PFSK-1 (cell line): ENCODE data around the gene KICS2.

ENCODE experiments used
- FOXP2 ChIP-seq: optimal IDR thresholded peaks from 2 replicates; pipeline ENCODE3; 2011; ENCODE audit warnings: borderline replicate concordance, control low read depth, inconsistent platforms; ENCODE audit not compliant: insufficient read depth; ENCODE audit errors: extremely low read length, extremely low read depth
- POLR2AphosphoS5 ChIP-seq: IDR thresholded peaks from 2 replicates; pipeline ENCODE4 v1.6.1; 2012; ENCODE audit warnings: low read depth, mild to moderate bottlenecking, control low read depth, low read length, moderate library complexity
- SIN3A ChIP-seq: IDR thresholded peaks from 2 replicates; pipeline ENCODE4 v1.6.1; 2012; ENCODE audit warnings: mild to moderate bottlenecking, low read length, moderate library complexity, borderline replicate concordance; ENCODE audit not compliant: insufficient read depth
- TAF1 ChIP-seq: IDR thresholded peaks from 2 replicates; pipeline ENCODE4 v1.6.1; 2012; ENCODE audit warnings: low read length, control low read depth, borderline replicate concordance; ENCODE audit not compliant: insufficient read depth
- TF ChIP-seq, protein P1 (sequence below), 2 experiments: IDR thresholded peaks; 2 replicates each; pipeline versions ENCODE4 v1.6.1 to v1.8.0; 2011 to 2012; ENCODE audit warnings: low read depth in 2 of 2, low read length in 2 of 2, control low read depth in 1 of 2, inconsistent platforms in 1 of 2, mild to moderate bottlenecking in 1 of 2, moderate library complexity in 1 of 2; ENCODE audit not compliant: insufficient read depth in 1 of 2

The KICS2 gene

DNA sequence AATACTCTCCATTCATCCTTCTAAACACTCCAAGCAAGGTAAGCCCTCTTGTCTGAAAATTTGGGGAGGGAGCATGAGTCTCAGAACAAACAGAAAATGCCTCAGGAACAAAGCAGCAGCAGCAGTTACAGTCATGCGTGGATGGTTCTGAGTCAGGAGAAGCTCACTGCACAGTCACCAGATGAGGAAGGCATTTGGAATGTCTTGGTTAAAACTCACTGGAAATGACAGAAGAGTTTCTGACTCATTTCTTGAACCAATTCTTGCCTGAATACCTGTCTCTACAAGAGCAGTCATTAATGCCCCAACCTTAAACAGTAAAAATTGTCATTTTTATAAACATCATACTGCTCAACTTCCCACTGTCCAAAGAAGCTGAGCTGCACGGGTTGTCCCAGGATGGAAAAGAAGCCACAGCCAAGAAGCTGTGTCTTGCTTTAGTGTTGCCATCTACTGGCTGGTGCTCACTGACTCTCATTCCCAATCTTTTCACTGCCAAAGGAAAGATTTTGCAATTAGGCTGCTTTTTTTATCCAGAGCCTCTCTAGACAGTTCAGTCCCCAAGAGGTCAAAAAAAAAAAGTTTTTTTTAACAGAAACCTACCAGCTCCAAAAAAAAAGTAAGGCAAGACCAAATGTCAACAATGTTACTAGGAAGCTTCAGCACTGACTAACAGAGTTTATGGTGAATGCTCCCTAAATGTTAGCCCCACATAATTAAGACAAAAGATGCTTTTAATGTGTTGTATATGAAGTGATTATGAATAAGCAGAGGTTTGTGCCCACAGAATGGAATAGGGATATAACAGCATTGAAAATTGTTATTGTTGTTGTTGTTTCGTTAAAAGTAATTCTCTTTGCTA lies 40.4 kb downstream of the KICS2 start:
- TF ChIP-seq, protein P1, sequence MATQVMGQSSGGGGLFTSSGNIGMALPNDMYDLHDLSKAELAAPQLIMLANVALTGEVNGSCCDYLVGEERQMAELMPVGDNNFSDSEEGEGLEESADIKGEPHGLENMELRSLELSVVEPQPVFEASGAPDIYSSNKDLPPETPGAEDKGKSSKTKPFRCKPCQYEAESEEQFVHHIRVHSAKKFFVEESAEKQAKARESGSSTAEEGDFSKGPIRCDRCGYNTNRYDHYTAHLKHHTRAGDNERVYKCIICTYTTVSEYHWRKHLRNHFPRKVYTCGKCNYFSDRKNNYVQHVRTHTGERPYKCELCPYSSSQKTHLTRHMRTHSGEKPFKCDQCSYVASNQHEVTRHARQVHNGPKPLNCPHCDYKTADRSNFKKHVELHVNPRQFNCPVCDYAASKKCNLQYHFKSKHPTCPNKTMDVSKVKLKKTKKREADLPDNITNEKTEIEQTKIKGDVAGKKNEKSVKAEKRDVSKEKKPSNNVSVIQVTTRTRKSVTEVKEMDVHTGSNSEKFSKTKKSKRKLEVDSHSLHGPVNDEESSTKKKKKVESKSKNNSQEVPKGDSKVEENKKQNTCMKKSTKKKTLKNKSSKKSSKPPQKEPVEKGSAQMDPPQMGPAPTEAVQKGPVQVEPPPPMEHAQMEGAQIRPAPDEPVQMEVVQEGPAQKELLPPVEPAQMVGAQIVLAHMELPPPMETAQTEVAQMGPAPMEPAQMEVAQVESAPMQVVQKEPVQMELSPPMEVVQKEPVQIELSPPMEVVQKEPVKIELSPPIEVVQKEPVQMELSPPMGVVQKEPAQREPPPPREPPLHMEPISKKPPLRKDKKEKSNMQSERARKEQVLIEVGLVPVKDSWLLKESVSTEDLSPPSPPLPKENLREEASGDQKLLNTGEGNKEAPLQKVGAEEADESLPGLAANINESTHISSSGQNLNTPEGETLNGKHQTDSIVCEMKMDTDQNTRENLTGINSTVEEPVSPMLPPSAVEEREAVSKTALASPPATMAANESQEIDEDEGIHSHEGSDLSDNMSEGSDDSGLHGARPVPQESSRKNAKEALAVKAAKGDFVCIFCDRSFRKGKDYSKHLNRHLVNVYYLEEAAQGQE (IDR thresholded peaks at IDR 0.05; ENCODE audit: insufficient read depth in 1 of 2, low read depth in 2 of 2, low read length in 2 of 2) = no peak
- TF ChIP-seq POLR2AphosphoS5 (no peak), FOXP2 (no peak), SIN3A (no peak), TAF1 (no peak)

DNA sequence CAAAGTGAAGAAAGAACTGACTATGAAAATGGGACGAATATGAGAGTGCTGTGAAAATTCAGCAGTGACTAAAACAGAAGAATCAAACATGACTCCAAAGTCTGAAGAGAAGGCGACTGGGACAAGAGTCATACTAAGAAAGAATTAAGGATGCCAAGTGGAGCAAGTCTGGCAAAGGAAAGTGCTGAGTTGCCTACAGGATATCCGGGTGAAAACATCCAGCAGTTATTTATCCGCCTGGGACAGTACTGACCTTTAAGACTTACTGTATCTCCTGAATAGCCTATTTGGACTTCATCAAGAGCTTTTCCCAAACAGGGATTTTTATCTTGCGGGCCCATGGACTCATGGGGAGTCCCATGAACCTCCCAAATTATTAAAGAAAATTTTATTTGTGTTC lies 41.1 kb downstream of the KICS2 start:
- TF ChIP-seq, protein P1 (IDR thresholded peaks at IDR 0.05; ENCODE audit: insufficient read depth in 1 of 2, low read depth in 2 of 2, low read length in 2 of 2) = 0 out of 4 replicates have a peak, but pooled peaks of 1 of the 2 experiments have one; percentile 28
- no peak for TF ChIP-seq POLR2AphosphoS5

DNA sequence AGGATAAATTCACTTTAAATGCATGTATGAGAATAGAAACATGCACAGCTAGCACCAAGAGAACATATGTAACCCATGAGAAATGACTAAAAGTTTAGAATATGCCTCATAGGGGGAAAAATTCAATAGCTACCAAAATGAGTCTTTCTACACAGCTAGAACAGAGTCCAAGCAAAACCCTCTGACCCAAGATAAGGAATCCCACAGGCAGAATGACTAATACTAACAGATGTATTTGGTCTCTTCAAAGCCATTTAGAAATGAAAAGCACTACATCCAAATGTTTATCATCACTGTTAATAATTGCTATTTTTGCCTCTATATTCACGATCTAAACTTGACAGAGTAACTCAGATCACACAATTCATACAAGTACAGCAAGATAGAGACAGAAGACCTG lies 44.0 kb downstream of the KICS2 start:
- TF ChIP-seq, protein P1 (IDR thresholded peaks at IDR 0.05; ENCODE audit: insufficient read depth in 1 of 2, low read depth in 2 of 2, low read length in 2 of 2) = no peak
- TF ChIP-seq POLR2AphosphoS5 = no peak
- TF ChIP-seq TAF1 = no peak
- TF ChIP-seq FOXP2 = no peak
- no peak for TF ChIP-seq SIN3A

DNA sequence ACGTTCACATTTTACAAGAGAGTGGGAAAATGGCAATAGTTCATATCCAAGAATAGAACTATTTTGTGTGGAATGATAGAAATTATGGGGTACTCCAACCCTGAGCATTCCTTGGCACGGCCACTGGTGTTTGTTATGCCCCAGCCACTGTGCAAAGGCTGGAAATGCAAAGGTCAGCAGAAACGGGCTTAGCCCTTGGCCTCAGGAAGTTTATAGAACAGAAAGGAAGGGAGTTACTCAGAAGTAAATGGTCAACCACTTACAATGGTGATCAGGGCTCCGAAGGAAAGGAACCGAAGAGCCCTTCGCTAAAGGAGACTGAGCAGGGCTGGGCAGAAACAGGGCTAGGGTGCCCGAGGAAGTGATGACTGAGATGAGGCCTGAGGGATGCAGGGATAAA lies 45.1 kb downstream of the KICS2 start:
- TF ChIP-seq, protein P1 (IDR thresholded peaks at IDR 0.05; ENCODE audit: insufficient read depth in 1 of 2, low read depth in 2 of 2, low read length in 2 of 2) = no peak
- no peak for TF ChIP-seq SIN3A
- no peak for TF ChIP-seq POLR2AphosphoS5
- TF ChIP-seq FOXP2 = no peak
- TF ChIP-seq TAF1 = no peak
